GM21576 (cell line): Measurements from ENCODE around the gene PARP15.
"Not testable (repeated sequence)": the region's sequence is repeated elsewhere in the genome, so short reads cannot be mapped to it uniquely, and the experiment has no call there.

ENCODE experiments used
- ATAC-seq: cut with Tn5 transposase; IDR thresholded peaks from one replicate; pipeline ENCODE4 v1.9.1; 2021; ENCODE audit warnings: mild to moderate bottlenecking, moderate library complexity; ENCODE audit not compliant: unreplicated experiment

The PARP15 gene

DNA sequence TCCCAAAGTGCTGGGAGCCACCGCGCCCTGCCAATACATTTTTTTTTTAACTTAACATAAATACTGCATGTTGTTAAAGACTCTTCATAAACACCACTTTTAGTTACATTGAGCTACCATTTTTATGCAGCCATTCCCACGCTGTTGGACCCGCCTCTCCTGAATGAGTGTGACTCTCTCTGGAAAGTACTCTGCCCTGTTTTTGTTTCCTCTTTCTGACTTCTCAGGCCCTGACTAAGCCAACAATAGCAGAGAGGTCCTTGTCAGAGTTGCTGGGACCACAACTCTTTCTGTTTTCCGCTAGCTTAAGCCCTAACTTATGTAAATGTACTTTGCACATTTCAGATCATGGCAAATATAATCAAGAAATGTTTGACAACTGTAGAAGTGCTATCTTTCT lies 35.2 kb downstream of the PARP15 start:
- ATAC-seq = no peak

DNA sequence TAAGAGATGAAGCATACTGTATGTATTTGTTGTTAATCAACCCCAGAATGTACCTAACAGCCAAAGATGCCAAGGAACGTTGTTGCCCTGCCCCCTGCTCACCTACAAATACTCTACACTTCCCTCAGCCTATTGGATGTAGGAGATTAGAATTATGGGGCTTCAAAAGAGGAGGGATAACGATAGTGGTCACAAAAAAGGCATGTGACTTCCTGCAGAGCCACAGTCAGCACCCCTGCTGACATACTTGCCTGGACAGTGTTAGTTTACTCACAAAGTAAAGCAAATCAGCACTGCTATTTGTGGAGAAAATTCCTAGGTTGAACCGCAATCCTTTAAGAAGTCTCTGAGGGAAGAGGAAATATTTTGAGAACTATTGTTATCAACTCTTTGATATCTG lies 37.9 kb downstream of the PARP15 start:
- ATAC-seq = no peak

DNA sequence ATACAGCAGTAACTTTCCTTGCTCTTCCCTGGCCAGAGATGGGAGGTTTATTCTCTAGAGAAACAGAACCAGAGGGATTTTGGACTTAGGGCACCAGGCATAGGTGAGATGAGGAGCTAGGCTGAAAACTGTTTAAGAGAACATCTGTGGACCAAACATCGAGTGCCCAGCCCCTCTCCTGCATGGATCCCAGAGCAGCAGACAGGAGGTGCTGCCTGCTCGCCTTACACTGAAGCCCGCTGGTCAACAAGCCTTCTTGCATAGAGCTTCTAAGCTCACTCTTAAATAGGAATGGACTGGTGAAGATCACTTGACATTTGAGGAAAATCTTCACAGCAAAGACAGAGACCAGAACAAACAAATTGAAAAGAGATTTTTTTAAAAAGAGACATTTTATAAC lies 41.2 kb downstream of the PARP15 start:
- no peak for ATAC-seq

DNA sequence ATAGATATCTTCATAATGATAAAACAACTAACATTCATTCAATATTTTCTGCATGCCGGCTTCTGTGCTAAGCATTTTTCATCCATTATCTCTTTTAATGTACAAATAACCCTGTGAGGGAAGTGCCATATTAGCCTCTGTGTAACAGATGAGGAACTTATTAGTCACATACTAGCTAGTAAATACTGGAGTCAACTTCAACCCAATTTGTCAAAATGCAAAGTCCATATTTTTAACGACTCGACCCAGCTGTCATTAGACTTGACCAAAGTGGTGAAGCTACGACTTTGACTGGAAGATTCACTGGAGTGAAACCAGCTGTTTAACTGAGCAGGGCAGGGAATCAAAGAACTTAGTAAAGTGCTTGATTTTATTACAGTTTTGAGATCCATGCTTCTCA lies 41.6 kb downstream of the PARP15 start:
- ATAC-seq = no peak

DNA sequence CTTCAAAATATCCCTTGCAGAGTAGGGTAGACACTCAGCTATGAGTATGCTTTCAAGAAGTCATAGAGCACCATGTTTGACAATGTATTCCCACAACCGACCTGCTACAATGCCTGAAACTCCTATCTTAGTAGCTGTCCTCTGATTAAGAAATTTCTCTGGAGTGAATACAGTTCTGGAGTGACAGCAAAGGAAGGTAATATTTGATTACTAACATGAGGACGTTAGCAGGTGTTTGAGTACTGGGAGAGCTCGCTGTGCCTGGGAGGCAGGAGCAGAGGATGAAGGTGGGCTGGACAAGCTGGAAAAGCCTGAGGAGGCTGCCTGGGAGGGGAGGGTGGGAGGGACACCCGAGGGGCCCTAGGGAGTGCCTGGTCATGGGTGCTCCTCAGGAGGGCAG lies 42.9 kb downstream of the PARP15 start:
- ATAC-seq = no peak

DNA sequence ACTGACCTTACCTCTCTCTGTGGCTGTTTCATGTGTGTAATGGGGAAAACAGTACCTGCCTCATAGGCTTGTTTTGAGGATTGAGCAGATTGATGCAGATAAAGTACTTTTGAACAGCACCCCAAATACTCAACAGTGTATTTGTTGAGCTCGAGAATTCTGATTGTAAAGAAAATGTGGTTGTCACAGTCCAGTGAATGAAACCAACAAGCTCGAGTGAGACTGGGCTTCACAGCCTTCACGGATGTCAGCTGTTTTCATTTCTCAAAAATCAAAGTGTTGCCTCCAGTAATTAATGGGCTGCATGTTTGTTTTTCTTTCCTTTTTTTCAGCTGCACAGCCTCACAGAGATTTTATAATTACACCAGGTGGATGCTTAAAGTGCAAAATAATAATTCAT lies 43.7 kb downstream of the PARP15 start:
- no peak for ATAC-seq

DNA sequence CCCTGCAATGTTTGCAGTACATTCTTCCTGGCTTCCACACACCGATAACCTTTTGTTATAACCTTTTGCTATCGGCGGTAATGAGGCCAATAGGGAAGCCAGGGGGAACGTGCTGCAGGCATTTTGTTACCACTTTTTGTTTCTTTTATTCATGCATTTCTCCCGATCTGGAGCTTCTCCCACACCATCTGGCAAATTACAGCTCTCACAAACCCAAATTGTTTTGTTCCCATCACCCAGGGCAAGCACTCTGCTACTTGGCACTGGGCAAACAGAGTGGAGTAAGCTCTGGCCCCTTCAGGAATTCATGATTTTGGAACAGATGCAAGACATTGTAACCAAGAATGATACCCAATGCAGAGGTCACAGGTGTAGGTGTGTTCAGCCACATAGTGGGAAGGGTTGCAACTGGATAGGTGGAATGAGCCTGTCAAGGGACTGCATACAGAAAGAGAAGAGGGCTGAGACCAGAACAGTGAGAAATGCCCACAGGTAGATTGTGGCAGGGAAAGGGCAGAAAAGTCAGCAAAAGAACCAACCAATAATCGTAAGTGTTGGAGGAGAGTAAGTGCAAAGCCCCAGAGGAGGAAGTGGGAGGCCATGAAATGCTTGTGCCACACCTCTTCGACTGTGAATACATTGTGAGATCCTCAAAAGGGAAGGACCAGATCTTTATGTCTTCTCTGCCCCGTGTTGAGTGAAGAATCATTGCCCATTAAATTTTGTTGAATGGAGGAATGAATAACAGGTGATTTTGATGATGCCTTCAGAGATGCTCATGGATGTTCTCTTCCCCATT lies 45.8 kb downstream of the PARP15 start:
- ATAC-seq = no peak

DNA sequence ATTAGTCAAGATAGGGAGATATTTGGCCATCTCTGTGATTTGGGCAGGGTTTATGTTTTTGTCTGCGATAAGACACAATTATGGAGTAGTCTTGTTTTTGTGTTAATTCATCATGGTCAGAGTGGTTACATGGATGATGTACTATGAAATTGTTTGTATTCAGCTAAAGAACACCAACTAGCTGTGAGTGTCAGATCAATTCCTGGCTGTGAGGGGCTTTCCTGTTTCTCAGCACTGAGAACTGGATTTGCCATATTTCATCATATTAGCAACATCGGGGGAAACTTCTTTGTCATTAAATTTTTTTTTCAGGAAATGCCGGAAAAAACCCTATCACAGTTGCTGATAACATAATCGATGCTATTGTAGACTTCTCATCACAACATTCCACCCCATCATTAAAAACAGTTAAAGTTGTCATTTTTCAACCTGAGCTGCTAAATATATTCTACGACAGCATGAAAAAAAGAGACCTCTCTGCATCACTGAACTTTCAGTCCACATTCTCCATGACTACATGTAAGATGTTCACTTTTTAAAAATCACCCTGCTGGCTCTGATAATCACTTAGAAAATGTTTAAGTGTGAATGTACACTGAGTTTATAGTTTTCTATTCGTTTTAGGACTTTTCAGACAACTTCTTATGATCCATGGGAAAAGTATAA lies 49.2 kb downstream of the PARP15 start:
- no peak for ATAC-seq

DNA sequence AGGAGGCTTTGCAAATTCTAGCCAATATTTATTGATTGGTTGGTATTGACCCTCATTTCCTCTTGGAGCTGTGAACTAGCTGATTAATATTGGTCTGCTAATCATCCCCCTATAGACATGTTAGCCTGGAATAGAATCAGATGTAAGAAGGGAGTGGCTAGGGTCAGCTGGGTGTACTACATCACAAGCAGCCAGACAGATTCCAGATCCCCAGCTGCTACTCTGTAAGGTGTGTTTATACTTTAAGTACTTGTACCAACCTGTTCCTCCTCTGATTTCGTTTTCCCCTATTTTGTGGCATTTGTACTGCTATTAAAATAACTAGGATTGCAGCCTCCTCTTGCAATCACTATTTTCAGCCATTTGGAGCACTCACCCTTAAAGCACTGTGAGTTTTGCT lies 49.9 kb downstream of the PARP15 start:
- no peak for ATAC-seq

DNA sequence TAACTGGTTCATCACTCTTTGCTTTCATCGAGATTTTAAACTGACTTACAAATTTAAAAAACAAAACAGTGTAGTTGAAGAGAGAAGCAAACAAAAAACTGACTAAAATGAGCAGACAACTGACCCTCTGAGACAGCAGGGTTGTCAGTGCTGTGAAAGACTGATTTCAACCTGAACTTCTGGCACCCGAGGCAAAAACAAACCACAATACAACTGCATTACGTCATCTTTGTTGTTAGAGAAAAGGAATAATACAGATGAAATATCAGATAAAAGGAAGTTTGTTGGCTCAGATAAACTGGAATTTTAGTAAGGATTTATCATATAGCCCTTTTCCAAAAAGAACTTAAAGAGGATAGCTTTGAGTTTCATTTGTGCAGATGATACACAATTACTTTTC lies 51.1 kb downstream of the PARP15 start:
- ATAC-seq = no peak

DNA sequence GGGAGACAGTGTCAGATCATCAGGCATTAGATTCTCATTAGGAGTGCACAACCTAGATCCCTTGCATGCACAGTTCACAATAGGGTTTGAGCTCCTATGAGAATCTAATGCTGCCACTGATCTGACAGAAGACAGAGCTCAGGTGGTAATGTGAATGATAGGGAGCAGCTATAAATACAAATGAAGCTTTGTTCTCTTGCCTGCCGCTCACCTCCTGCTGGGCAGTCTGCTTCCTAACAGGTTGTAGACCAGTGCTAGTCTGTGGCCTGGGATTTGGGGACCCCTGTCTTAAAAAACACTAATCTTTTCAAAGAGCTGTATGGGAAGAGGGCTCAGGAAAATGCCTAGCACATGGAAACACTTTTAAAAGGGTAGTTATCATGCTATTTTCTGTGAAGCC lies 52.3 kb downstream of the PARP15 start:
- no peak for ATAC-seq

DNA sequence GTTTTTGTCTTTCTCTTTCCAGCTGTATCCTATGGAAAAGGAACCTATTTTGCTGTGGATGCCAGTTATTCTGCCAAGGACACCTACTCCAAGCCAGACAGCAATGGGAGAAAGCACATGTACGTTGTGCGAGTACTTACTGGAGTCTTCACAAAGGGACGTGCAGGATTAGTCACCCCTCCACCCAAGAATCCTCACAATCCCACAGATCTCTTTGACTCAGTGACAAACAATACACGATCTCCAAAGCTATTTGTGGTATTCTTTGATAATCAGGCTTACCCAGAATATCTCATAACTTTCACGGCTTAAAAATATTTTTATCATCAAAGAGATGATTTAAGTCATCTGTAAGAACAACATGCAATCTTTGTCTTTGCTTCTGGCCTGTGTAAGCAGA lies 58.3 kb downstream of the PARP15 start:
- ATAC-seq = no peak

DNA sequence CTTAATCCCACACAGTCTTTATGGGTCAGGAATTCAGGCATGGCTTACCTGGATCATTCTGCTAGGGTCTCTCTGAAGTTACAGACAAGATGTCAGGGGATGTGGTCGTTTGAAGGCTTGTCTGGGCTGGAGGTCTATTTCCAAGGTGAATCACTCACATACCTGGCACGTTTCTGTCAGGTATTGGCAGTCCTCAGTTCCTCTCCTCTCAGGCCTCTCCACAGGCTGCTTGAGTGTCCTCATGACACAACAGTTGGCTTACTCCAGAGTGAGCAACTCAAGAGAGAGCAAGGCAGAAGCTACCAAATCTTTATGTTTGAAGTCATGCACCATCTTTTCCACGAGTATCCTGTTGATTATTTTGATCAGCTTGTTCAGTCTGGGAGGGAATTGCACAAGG lies 59.2 kb downstream of the PARP15 start:
- no peak for ATAC-seq

DNA sequence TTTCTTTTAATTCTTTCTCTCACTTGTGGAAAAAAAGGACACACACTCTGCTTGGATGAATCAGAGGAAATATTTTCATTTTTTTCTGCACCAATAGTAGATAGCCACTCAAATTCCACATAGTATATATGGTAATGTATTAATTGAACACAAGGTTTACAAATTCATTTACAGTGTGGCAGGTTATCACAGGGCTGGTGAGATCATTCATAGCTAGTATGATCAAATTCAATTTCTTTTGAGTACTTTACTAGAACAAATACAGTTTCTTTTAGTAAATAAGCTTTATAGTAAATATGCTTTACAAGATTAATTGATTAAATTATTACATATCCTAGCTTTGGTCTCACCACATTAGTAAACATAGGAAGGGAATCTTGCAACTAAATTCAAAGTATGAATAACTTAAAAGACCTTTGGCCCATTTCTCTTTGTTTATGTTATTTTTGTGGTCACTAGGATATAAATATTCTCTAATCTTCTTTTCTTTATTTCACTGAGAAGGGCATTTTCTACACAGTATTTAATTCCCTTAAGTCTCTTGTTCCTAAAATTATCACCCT lies 63.1 kb downstream of the PARP15 start:
- ATAC-seq = no peak

DNA sequence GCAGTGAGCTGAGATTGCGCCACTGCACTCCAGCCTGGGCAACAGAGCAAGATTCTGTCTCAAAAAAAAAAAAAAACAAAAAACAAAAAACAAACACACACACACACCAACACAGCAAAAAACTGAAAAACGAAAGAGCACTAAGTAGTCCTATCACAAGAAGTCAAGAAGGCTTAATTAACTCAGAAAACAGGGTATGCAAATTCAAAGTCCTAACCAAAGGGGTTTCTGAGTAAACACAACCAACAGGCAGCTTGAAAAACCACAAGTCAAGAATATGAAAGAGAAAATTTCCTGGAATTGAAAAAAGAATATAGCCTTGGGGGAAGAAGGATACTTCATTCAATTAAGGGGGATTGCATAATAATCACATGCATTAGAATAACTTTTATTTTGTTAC lies 65.5 kb downstream of the PARP15 start:
- ATAC-seq = no peak

DNA sequence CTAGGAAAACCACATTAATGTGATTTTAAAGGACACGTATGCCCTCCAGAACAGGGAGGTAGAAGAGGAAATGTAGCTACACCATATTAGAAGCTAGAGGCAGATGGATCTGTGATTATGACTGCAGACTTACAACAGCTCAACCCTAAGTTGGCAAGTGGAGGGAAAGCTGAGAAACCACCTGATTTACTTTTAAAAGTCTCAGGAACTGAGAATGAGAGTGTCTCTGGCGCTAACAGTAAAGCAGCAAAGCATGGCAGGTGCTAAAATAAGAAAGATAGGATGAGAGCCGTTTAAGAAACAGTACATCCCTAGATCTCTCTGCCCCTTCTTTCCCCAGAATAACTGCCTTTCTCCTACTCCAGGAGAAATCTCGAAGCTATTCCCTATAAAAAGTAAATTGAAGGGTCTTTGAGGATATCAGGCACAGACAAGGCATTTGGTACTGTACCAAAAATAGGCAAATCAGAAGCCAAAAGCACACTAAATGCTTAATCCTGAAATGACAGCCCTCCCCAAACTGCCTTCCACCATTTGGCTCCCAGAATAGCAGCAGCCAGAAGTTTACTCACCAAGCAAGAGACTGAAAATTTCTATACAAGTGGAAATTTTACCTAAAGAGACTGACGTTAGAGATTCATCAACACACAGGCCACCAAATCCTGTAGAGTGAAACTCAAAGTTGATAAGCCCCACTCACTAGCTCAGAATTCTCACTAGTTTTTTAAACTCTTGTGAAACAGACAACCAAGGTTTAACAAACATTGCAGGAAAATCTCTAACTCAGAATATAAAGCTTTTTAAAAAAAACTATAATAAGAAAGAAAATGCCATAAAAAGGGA lies 68.9 kb downstream of the PARP15 start:
- ATAC-seq = no peak

DNA sequence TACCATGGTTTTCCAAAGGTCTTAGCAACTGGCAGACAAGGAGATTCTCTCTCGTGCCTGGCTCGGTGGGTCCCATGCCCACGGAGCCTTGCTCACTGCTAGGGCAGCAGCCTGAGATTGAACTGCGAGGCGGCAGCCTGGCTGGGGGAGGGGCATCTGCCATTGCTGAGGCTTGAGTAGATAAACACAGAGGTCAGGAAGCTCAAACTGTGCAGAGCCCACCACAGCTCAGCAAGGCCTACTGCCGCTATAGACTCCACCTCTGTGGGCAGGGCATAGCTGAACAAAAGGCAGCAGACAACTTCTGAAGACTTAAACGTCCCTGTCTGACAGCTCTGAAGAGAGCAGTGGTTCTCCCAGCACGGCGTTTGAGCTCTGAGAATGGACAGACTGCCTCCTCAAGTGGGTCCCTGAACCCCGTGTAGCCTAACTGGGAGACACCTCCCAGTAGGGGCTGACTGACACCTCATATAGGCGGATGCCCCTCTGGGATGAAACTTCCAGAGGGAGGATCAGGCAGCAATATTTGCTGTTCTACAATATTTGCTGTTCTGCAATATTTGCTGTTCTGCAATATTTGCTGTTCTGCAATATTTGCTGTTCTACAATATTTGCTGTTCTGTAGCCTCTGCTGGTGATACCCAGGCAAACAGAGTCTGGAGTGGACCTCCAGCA lies 73.9 kb downstream of the PARP15 start:
- not testable (repeated sequence) for ATAC-seq

DNA sequence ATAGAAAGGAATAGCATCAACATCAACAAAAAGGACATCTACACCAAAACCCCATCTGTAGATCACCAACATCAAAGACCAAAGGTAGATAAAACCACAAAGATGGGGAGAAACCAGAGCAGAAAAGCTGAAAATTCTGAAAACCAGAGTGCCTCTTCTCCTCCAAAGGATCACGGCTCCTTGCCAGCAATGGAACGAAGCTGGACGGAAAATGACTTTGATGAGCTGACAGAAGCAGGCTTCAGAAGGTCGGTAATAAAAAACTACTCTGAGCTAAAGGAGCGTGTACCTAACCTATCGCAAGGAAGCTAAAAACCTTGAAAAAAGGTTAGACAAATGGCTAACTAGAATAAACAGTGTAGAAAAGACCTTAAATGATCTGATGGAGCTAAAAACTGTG lies 74.5 kb downstream of the PARP15 start:
- ATAC-seq = not testable (repeated sequence)

DNA sequence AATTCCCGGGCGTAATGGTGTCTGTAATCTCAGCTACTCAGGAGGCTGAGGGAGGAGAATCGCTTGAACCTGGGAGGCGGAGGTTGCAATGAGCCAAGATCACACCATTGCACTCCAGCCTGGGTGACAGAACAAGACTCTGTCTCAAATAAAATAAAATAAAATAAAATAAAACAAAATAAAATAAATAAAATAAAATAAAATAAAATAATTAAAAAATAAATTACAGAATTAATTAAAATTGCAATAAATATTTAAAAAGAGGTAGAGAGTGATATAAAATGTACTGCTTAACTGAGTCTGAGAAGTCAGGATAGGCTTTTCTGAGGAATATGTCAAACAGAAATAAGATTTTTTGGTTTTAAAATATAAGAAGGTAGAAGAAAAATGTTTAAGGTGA lies 80.9 kb downstream of the PARP15 start:
- ATAC-seq = not testable (repeated sequence)

DNA sequence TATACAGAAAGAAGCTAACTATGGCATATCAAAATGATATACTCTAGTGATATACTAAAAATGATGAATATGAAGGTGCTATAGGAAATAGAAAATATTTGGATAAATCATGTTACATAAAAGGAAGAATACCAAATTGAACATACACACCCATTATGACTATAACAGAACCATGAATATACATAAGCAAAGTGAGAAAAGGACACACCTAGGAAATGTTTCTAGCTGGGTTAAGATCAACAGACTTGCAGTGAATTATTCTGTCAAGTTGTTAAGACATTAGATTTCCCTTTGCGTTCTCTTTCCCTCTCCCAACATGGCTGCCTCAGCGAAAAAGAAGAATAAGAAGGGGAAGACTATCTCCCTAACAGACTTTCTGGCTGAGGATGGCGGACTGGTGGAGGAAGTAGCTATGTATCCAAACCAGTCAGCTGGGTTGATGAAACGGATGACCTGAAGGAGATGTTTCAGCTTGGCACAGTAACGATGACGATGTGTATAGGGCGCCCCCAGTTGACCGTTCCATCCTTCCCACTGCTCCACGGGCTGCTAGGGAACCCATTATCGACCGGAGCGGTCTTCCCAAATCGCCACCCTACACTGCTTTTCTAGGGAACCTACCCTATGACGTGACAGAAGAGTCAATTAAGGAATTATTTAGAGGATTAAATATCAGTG lies 83.0 kb downstream of the PARP15 start:
- ATAC-seq = no peak
